ENCODE results near the gene GNA12.
"Not testable (repeated sequence)": the region's sequence is repeated elsewhere in the genome, so short reads cannot be mapped to it uniquely, and the experiment has no call there.

Gene GNA12

DNA sequence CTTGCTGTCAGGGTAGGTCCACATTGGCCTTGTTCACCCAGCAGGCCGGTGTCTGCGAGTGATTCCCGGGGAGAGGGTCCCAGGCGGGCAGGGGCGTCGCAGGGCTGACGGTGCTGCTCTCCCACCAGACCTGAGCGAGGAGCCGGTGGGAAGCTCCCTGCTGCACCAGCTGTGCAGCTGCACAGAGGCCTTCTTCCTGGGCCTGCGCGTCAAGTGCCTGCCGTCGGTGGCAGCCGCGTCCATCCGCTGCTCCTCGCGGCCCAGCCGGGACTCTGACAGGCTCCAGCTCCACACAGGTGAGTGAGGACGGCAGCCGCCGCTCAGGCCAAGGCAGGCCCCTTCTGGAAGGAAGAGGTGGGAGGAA lies 141.5 kb downstream of the GNA12 start:
- TF ChIP-seq, protein P1, sequence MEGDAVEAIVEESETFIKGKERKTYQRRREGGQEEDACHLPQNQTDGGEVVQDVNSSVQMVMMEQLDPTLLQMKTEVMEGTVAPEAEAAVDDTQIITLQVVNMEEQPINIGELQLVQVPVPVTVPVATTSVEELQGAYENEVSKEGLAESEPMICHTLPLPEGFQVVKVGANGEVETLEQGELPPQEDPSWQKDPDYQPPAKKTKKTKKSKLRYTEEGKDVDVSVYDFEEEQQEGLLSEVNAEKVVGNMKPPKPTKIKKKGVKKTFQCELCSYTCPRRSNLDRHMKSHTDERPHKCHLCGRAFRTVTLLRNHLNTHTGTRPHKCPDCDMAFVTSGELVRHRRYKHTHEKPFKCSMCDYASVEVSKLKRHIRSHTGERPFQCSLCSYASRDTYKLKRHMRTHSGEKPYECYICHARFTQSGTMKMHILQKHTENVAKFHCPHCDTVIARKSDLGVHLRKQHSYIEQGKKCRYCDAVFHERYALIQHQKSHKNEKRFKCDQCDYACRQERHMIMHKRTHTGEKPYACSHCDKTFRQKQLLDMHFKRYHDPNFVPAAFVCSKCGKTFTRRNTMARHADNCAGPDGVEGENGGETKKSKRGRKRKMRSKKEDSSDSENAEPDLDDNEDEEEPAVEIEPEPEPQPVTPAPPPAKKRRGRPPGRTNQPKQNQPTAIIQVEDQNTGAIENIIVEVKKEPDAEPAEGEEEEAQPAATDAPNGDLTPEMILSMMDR (IDR thresholded peaks at IDR 0.05; ENCODE audit: extremely low read depth, missing control alignments): no peak
- no peak for DNase-seq (ENCODE audit: low spot score)

DNA sequence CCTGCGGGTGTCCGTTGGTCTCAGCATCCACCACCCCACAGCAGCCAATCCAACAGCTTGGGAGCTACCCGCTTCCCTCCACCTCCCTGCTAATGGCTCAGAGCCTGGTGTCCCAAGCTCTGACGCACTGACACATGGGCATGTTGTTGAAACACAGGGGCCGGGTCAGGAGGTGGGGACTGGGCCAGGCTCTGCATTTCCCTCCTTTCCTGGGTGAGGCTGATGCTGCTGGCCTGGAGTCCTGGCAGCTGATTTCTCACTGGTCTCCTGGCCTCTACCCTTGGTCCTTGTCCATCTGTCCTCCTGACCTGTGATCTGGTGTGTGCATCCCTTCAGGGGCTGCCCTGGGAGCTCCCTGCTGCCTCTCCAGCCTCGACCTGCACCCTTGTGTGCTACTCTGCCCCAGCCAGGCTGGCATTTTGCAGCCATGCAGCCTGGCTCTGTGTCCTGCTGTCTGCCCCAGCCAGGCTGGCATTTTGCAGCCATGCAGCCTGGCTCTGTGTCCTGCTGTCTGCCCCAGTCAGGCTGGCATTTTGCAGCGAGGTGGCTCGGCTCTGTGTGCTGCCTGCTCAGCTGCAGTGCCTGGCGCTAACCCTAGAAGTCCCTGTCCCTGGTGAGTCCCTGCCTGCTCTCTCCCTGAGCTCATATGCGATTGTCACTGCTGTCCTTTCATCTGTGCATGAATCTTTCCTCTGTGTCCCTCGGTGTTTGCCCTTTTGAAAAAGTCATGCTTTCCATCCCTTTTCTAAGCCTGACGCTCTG lies 142.1 kb downstream of the GNA12 start:
- TF ChIP-seq, protein P1 (IDR thresholded peaks at IDR 0.05; ENCODE audit: extremely low read depth, missing control alignments): no peak
- no peak for DNase-seq (ENCODE audit: low spot score)

DNA sequence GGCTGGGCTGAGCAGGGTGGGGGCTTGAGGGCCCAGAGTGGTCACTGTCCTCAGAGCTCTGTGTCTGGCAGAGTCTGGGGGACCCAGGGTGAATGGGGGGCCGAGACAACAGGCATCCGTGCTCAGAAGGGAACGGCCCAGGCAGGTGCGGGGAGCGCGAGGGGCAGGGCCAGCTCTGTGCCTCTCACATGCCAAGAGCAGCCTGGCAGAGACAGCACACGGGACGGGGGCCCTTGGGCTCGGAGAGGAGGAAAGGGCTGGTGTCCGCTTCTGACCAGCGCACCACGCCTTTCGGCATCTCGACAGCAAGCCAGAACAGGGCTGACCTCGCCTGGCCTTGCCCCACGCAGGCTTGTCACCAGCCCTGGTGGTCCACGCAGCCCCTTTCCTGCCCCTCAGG lies 142.7 kb downstream of the GNA12 start:
- TF ChIP-seq, protein P1 (IDR thresholded peaks at IDR 0.05; ENCODE audit: extremely low read depth, missing control alignments): no peak
- no peak for DNase-seq (ENCODE audit: low spot score)

DNA sequence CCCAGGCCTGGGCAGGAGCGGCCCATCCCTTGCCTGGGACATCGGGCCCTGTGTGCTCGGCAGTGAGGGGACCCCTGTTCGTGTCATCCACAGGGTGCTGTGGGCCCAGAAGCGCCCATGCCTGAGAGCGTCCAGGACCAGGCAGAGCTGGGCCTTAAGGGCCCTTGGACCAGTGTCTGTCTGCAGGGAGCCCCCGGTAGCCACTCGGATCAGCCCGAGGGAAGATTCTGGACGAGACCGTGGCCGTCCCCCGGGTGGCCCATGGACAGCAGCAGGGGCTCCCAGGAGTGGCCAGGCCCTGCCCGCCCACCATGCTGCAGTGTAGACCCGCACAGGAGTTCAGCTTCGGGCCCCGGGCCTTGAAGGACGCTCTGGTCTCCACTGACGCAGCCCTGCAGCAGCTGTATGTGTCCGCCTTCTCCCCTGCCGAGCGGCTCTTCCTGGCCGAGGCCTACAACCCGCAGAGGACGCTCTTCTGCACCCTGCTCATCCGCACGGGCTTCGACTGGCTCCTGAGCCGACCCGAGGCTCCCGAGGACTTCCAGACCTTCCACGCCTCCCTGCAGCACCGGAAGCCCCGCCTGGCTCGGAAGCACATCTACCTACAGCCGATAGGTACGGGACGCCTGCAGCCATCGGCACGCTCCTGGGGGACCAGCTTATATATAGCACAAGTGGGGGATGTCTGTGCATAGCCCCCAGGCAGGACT lies 143.8 kb downstream of the GNA12 start:
- no peak for DNase-seq (ENCODE audit: low spot score)
- TF ChIP-seq, protein P1 (IDR thresholded peaks at IDR 0.05; ENCODE audit: extremely low read depth, missing control alignments): no peak

DNA sequence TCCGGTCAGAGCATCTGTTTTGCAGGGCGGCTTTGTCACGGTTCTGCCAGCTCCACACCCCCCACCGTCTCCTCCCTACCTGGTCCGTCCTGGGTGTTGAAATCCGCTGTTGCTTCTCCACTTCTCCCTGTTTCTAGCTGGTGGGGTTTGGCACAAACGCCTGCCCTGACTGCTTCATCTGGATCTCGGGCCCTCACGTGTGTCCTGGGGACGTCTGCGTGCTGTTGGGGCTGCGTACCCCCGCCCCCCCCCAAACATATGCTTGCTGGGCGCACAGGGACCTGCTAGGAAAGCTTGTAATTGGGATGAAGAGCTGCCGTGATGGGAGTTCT lies 144.9 kb downstream of the GNA12 start:
- TF ChIP-seq, protein P1 (IDR thresholded peaks at IDR 0.05; ENCODE audit: extremely low read depth, missing control alignments): no peak
- no peak for DNase-seq (ENCODE audit: low spot score)

DNA sequence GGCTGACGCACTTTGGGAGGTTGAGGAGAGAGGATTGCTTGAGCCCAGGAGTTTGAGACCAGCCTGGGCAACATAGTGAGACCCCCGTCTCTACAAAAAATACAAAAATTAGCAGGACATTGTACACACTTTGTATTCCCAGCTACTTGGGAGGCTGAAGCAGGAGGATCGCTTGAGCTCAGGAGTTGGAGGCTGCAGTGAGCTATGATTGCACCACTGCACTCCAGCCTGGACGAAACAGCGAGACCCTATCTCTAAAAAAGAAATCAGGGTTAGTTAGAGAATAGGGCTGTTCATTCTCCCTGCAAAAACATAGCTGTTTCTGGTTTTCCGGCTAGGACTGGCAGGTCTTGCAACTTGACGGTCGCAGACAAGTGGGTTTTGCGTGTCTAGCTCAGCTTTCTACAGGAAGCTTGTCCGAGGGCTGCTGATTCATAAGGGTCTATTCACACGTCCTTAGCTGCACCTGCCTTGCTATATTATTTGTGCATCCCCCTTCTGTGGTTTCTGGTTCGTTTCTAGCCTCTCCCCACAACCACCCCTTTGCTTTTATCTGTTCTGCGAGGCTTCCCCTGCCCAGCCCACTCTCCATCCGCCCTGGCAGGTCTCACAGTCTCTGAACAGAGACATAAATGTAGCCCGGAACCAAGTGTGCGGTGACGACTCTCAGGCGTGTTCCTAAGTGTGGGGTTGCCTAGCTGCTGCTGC lies 145.4 kb downstream of the GNA12 start:
- TF ChIP-seq, protein P1 (IDR thresholded peaks at IDR 0.05; ENCODE audit: extremely low read depth, missing control alignments): no peak
- peak; percentile 95 for DNase-seq (ENCODE audit: low spot score)

DNA sequence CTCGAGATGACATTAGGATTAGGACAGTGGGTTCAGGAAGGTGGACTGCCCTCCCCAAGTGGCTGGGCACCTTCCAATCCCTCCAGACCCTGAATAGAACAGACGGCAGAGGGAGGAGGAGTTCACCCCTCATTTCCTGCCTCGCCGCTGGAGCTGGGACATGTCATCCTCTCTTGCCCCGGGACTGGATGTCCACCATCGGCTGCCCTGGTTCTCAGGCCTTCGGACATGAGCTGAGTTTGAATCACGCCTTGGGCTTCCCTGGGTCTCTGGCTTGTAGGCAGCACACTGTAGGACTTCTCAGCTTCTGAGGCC lies 150.0 kb downstream of the GNA12 start:
- DNase-seq (ENCODE audit: low spot score): not testable (repeated sequence)

DNA sequence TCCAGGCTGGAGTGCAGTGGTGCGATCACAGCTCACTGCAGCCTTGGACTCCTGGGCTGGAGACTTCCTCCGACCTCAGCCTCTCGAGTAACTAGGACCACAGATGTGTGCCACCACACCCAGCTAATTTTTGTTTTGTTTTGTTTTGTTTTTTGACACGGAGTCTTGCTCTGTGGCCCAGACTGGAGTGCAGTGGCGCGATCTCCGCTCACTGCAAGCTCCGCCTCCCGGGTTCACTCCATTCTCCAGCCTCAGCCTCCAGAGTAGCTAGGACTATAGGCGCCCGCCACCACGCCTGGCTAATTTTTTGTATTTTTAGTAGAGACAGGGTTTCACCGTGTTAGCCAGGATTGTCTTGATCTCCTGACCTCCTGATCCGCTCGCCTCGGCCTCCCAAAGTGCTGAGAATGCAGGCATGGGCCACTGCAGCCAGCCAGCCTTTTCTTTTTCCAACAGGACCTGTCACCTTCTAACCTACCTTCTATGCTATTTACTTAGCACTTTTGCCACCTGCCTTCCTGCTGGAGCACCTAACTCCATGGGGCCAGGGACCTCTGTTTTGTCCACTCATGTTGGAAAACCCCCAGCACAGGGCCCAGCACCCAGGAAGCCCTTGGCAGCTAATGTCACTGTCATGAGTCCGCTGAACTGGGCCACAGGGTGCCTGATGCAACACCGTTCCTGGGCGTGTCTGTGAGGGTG lies 150.5 kb downstream of the GNA12 start:
- not testable (repeated sequence) for DNase-seq (ENCODE audit: low spot score)
